B cell (primary cell): ENCODE results near the gene CES3. TPM values are rescaled to one million over a fixed set of nuclear protein-coding genes. Genes with fewer than 3 reads are reported as not detected.
"Not testable (repeated sequence)": the region's sequence is repeated elsewhere in the genome, so short reads cannot be mapped to it uniquely, and the experiment has no call there.

Experiments
- ATAC-seq: fragments of 200-7000 bp; cut with Tn5 transposase; one replicate; pipeline ENCODE4 v1.10.0; 2021; ENCODE audit warnings: low read depth, mild to moderate bottlenecking, moderate number of reproducible peaks, moderate library complexity
- CTCF ChIA-PET: fragments of 350-600 bp; sonication (Branson Sonifier 250); formaldehyde crosslinking; loops from one replicate; lab custom pipeline; 2021; ENCODE audit warnings: antibody characterized with exemption, inconsistent platforms; lab: Charles Lee
- POLR2A ChIA-PET: fragments of 350-600 bp; sonication (Branson Sonifier 250); formaldehyde crosslinking; loops from one replicate; lab custom pipeline; 2021; ENCODE audit warnings: antibody characterized with exemption; lab: Charles Lee
- DNase-seq: peaks from one replicate; pipeline ENCODE4 v3.0.0; 2013
- H2AFZ ChIP-seq: 2 replicates; pipeline ENCODE4 v1.6.1; 2012; ENCODE audit warnings: mild to moderate bottlenecking, low read depth, low read length; ENCODE audit not compliant: insufficient read depth, poor library complexity, severe bottlenecking
- H3K27ac ChIP-seq, 2 donors: 1 replicate in 1 of 2; 2 replicates in 1 of 2; pipeline ENCODE4 v1.5.1; 2012 to 2013; ENCODE audit warnings: low read length in 2 of 2, mild to moderate bottlenecking in 2 of 2, moderate library complexity in 1 of 2
- H3K27me3 ChIP-seq, 4 experiments: fragments of 200-600 bp in 1 of 4; sonication (generic) in 1 of 4; replicated peaks in 1 of 4; 1 replicate in 2 of 4; 2 replicates in 2 of 4; pipeline versions ENCODE4 v1.6.1 to v1.7.0; 2013 to 2016; ENCODE audit warnings: low read length in 3 of 4, mild to moderate bottlenecking in 2 of 4, mixed read lengths in 1 of 4, moderate library complexity in 1 of 4; ENCODE audit not compliant: insufficient read depth in 4 of 4, control insufficient read depth in 3 of 4; ENCODE audit errors: control extremely low read depth in 1 of 4
- H3K36me3 ChIP-seq, 2 experiments: replicated peaks in 1 of 2; 1 replicate in 1 of 2; 2 replicates in 1 of 2; pipeline versions ENCODE4 v1.6.1 to v1.7.1; 2013; ENCODE audit warnings: low read length in 1 of 2; ENCODE audit not compliant: insufficient read depth in 2 of 2, control insufficient read depth in 1 of 2; ENCODE audit errors: control extremely low read depth in 1 of 2, extremely low read depth in 1 of 2
- H3K4me1 ChIP-seq, 2 donors: fragments of 200-600 bp in 1 of 2; sonication (generic) in 1 of 2; 1 replicate in 1 of 2; 2 replicates in 1 of 2; pipeline versions ENCODE4 v1.5.1 to v1.6.1; 2013 to 2017; ENCODE audit warnings: low read length in 2 of 2; ENCODE audit not compliant: control insufficient read depth in 2 of 2, insufficient read depth in 2 of 2
- H3K4me2 ChIP-seq: replicated peaks from 2 replicates; pipeline ENCODE3; 2012; ENCODE audit warnings: mild to moderate bottlenecking, low read depth, low read length; ENCODE audit not compliant: poor library complexity, severe bottlenecking
- H3K4me3 ChIP-seq, 5 experiments: fragments of 200-600 bp in 1 of 5; sonication (generic) in 1 of 5; 1 replicate in 3 of 5; 2 replicates in 2 of 5; pipeline versions ENCODE4 v1.5.1 to v1.7.0; 2011 to 2016; ENCODE audit warnings: low read length in 4 of 5, mild to moderate bottlenecking in 4 of 5, low read depth in 2 of 5, control low read depth in 1 of 5, moderate library complexity in 1 of 5; ENCODE audit not compliant: insufficient read depth in 1 of 5; ENCODE audit errors: control extremely low read depth in 1 of 5, extremely low read depth in 1 of 5
- H3K79me2 ChIP-seq: fragments of 200-600 bp; sonication (generic); one replicate; pipeline ENCODE4 v1.6.0; 2016; ENCODE audit warnings: low read length; ENCODE audit not compliant: control insufficient read depth, insufficient read depth
- H3K9ac ChIP-seq: fragments of 200-600 bp; sonication (generic); 2 replicates; pipeline ENCODE4 v1.6.1; 2017; ENCODE audit warnings: mild to moderate bottlenecking, low read length, moderate library complexity
- H3K9me3 ChIP-seq, 3 donors: one replicate each; pipeline versions ENCODE4 v1.6.1 to v1.7.1; 2013; ENCODE audit warnings: low read length in 2 of 3; ENCODE audit not compliant: control insufficient read depth in 2 of 3, insufficient read depth in 1 of 3; ENCODE audit errors: control extremely low read depth in 1 of 3
- H4K20me1 ChIP-seq: 2 replicates; pipeline ENCODE4 v1.6.0; 2012; ENCODE audit warnings: mild to moderate bottlenecking, low read length; ENCODE audit not compliant: insufficient read depth, control insufficient read depth, poor library complexity, severe bottlenecking
- H3K27ac Mint-ChIP-seq: one replicate; pipeline ENCODE4 v1.8.0; 2021; ENCODE audit warnings: mixed read lengths
- H3K27me3 Mint-ChIP-seq: one replicate; pipeline ENCODE4 v1.8.0; 2021; ENCODE audit warnings: mixed read lengths
- H3K4me1 Mint-ChIP-seq: one replicate; pipeline ENCODE4 v1.8.0; 2021; ENCODE audit warnings: mixed read lengths
- H3K4me3 Mint-ChIP-seq: one replicate; pipeline ENCODE4 v1.8.0; 2021; ENCODE audit warnings: mixed read lengths
- H3K9me3 Mint-ChIP-seq: one replicate; pipeline ENCODE4 v1.8.0; 2022; ENCODE audit warnings: mixed read lengths; ENCODE audit not compliant: insufficient read depth
- EZH2 ChIP-seq: IDR thresholded peaks from 2 replicates; pipeline ENCODE4 v1.6.1; 2012; ENCODE audit warnings: borderline replicate concordance, low read depth, mild to moderate bottlenecking, moderate library complexity, low read length; ENCODE audit not compliant: insufficient read depth, poor library complexity, severe bottlenecking
- WGBS: methylation state at CpG from one replicate; pipeline ENCODE4 v1.1.5; 2013; ENCODE audit warnings: missing lambda C conversion rate; ENCODE audit not compliant: insufficient coverage; 5-methylcytosine and 5-hydroxymethylcytosine counted together
- intact Hi-C: fragments of 100-400 bp; cut with micrococcal nuclease; formaldehyde crosslinking; loops from one replicate; pipeline ENCODE4 v1.10.0; 2022
- polyA plus RNA-seq: library from polyadenylated mRNA; depleted of rRNA; stranded (reverse); fragments of >200 nt; gene quantifications from 2 replicates; pipeline ENCODE4 v1.2.3, GENCODE V29; 2012
- total RNA-seq, 2 donors: library from RNA; stranded (reverse); fragments of 120-200 nt in 1 of 2; gene quantifications; 1 replicate in 1 of 2; 2 replicates in 1 of 2; pipeline versions ENCODE4 v1.2.3 to v1.2.4, GENCODE V29; 2013 to 2022
- TF ChIP-seq, protein P1 (sequence below): fragments of 200-600 bp; IDR thresholded peaks from one replicate; pipeline ENCODE4 v1.8.0; 2022; ENCODE audit warnings: antibody characterized with exemption, mild to moderate bottlenecking

The CES3 gene
- total and polyA plus RNA-seq, 2 donors (not counting 1 experiment from before 2014, with no cell fraction given) = 0.25 to 0.42 TPM

DNA sequence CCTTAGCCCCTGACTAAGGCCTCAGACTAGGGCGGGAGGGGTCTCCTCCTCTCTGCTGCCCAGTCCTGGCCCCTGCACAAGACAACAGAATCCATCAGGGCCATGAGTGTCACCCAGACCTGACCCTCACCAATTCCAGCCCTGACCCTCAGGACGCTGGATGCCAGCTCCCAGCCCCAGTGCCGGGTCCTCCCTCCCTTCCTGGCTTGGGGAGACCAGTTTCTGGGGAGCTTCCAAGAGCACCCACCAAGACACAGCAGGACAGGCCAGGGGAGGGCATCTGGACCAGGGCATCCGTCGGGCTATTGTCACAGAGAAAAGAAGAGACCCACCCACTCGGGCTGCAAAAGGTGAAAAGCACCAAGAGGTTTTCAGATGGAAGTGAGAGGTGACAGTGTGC lies 12.7 kb downstream of the CES3 start:
- Mint-ChIP-seq H3K4me3 (no peak overlapping the region), H3K9me3 (no peaks in the 10 kb centered on the region), H3K27me3 (peaks cover 16% of the 10 kb centered on the region), H3K27ac (no peak overlapping the region), H3K4me1 (peaks cover 1% of the 10 kb centered on the region)
- H3K4me1 ChIP-seq = peaks cover 0 to 3% of the 10 kb centered on the region in 2 donors
- H3K4me2 ChIP-seq = no peak overlapping the region
- intact Hi-C loops = no loop called here
- ChIA-PET POLR2A (no interaction called here), CTCF (interaction anchor here (0.6 to 1.1 kb wide), 2 partner anchors 10 to 45 kb away, joined by 3 to 4 read pairs; no protein-coding TSS in a partner anchor)
- ATAC-seq = no peak
- H2AFZ ChIP-seq = no peak overlapping the region
- H4K20me1 ChIP-seq = no peaks in the 10 kb centered on the region
- H3K79me2 ChIP-seq = no peaks in the 10 kb centered on the region
- no peak overlapping the region for H3K9ac ChIP-seq
- H3K27me3 ChIP-seq = peaks cover 0 to 13% (median 0%) of the 10 kb centered on the region in 4 experiments
- no peak for DNase-seq
- H3K27ac ChIP-seq = no peak overlapping the region
- no peaks in the 10 kb centered on the region for H3K36me3 ChIP-seq
- WGBS = 90% methylated on average over 4 of the region's 6 CpGs
- H3K9me3 ChIP-seq = no peaks in the 10 kb centered on the region
- no peak overlapping the region for H3K4me3 ChIP-seq
- TF ChIP-seq, protein P1, sequence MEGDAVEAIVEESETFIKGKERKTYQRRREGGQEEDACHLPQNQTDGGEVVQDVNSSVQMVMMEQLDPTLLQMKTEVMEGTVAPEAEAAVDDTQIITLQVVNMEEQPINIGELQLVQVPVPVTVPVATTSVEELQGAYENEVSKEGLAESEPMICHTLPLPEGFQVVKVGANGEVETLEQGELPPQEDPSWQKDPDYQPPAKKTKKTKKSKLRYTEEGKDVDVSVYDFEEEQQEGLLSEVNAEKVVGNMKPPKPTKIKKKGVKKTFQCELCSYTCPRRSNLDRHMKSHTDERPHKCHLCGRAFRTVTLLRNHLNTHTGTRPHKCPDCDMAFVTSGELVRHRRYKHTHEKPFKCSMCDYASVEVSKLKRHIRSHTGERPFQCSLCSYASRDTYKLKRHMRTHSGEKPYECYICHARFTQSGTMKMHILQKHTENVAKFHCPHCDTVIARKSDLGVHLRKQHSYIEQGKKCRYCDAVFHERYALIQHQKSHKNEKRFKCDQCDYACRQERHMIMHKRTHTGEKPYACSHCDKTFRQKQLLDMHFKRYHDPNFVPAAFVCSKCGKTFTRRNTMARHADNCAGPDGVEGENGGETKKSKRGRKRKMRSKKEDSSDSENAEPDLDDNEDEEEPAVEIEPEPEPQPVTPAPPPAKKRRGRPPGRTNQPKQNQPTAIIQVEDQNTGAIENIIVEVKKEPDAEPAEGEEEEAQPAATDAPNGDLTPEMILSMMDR = no peak
- no peak for TF ChIP-seq EZH2

- H4K20me1 ChIP-seq, H3K27ac Mint-ChIP-seq, POLR2A ChIA-PET, H3K9me3 ChIP-seq, H3K4me1 Mint-ChIP-seq, H3K36me3 ChIP-seq, H3K4me1 ChIP-seq, H3K79me2 ChIP-seq, H3K4me3 ChIP-seq, H2AFZ ChIP-seq, H3K4me2 ChIP-seq, intact Hi-C loops, H3K9ac ChIP-seq, DNase-seq, ATAC-seq, H3K9me3 Mint-ChIP-seq, H3K27ac ChIP-seq, H3K4me3 Mint-ChIP-seq: not testable (repeated sequence)
- WGBS = 96% methylated on average over 25 of the region's 32 CpGs
- peaks cover 0 to 13% (median 0%) of the 10 kb centered on the region in 4 experiments for H3K27me3 ChIP-seq
- CTCF ChIA-PET = interaction anchor here (1.1 to 1.7 kb wide), 2 partner anchors 46 to 164 kb away, joined by 3 read pairs; no protein-coding TSS in a partner anchor
- peaks cover 16% of the 10 kb centered on the region for H3K27me3 Mint-ChIP-seq
Observed at GRCh38 chr16:66974156-66974931, 13.3 kb downstream of the CES3 start.

DNA sequence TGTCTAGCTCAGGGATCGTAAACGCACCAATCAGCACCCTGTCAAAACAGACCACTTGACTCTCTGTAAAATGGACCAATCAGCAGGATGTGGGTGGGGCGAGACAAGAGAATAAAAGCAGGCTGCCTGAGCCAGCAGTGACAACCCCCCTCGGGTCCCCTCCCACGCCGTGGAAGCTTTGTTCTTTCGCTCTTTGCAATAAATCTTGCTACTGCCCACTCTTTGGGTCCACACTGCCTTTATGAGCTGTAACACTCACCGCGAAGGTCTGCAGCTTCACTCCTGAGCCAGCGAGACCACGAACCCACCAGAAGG lies 13.8 kb downstream of the CES3 start:
- POLR2A ChIA-PET, H3K4me3 Mint-ChIP-seq: not testable (repeated sequence)
- WGBS = 35% methylated on average over 9 of the region's 11 CpGs

More for the DNA sequence above, 13.8 kb downstream of the CES3 start:
- H3K9me3 ChIP-seq, H3K4me1 ChIP-seq, ATAC-seq, H3K4me2 ChIP-seq, H4K20me1 ChIP-seq, H3K79me2 ChIP-seq, H2AFZ ChIP-seq, H3K27ac Mint-ChIP-seq, DNase-seq, H3K27ac ChIP-seq, H3K36me3 ChIP-seq, H3K4me3 ChIP-seq, H3K4me1 Mint-ChIP-seq, intact Hi-C loops, H3K9me3 Mint-ChIP-seq, H3K9ac ChIP-seq: not testable (repeated sequence)
- H3K27me3 Mint-ChIP-seq = peaks cover 16% of the 10 kb centered on the region
- CTCF ChIA-PET = interaction anchor here (1.7 kb wide), 1 partner anchor 164 kb away, joined by 3 read pairs; no protein-coding TSS in a partner anchor
- peaks cover 0 to 13% (median 0%) of the 10 kb centered on the region in 4 experiments for H3K27me3 ChIP-seq
